GM20431 (cell line): ENCODE results near the gene LUC7L.
"Not testable (repeated sequence)": the region's sequence is repeated elsewhere in the genome, so short reads cannot be mapped to it uniquely, and the experiment has no call there.

Experiments used
- in situ Hi-C: fragments of 300-500 bp; cut with MseI, MboI; formaldehyde crosslinking; loops from one replicate; pipeline ENCODE4 v1.15.0; 2020; ENCODE audit warnings: low sequenced_read_pairs; ENCODE audit not compliant: unreplicated experiment

Gene LUC7L

GRCh38 chr16:264440-264951, 35.2 kb upstream of the LUC7L start:
- in situ Hi-C loops: no loop called here

- in situ Hi-C loops: no loop called here
Observed at GRCh38 chr16:263944-264343, 34.7 kb upstream of the LUC7L start.

- in situ Hi-C loops: no loop called here
Observed at GRCh38 chr16:263182-263774, 34.0 kb upstream of the LUC7L start.

GRCh38 chr16:262121-262745, 33.0 kb upstream of the LUC7L start:
- in situ Hi-C loops: no loop called here

GRCh38 chr16:261031-261691, 31.9 kb upstream of the LUC7L start:
- in situ Hi-C loops: no loop called here

GRCh38 chr16:260326-260725, 31.1 kb upstream of the LUC7L start:
- in situ Hi-C loops: no loop called here

- in situ Hi-C loops: no loop called here
Observed at GRCh38 chr16:259814-260253, 30.6 kb upstream of the LUC7L start.

- in situ Hi-C loops: no loop called here
Observed at GRCh38 chr16:259226-259625, 30.0 kb upstream of the LUC7L start.

- in situ Hi-C loops: not testable (repeated sequence)
Observed at GRCh38 chr16:258091-258490, 28.8 kb upstream of the LUC7L start.

GRCh38 chr16:255183-255582, 25.9 kb upstream of the LUC7L start:
- in situ Hi-C loops: no loop called here

- in situ Hi-C loops: no loop called here
Observed at GRCh38 chr16:254461-254860, 25.2 kb upstream of the LUC7L start.

- in situ Hi-C loops: no loop called here
Observed at GRCh38 chr16:253833-254232, 24.6 kb upstream of the LUC7L start.

GRCh38 chr16:252366-253337, 23.4 kb upstream of the LUC7L start:
- in situ Hi-C loops: no loop called here

- in situ Hi-C loops: no loop called here
Observed at GRCh38 chr16:249431-249830, 20.2 kb upstream of the LUC7L start.

- in situ Hi-C loops: no loop called here
Observed at GRCh38 chr16:247027-247426, 17.8 kb upstream of the LUC7L start.

GRCh38 chr16:245105-245504, 15.9 kb upstream of the LUC7L start:
- in situ Hi-C loops: no loop called here

GRCh38 chr16:243348-243747, 14.1 kb upstream of the LUC7L start:
- in situ Hi-C loops: no loop called here

GRCh38 chr16:242281-242680, 13.0 kb upstream of the LUC7L start:
- in situ Hi-C loops: no loop called here

- in situ Hi-C loops: no loop called here
Observed at GRCh38 chr16:240559-240958, 11.3 kb upstream of the LUC7L start.

GRCh38 chr16:239948-240277, 10.7 kb upstream of the LUC7L start:
- in situ Hi-C loops: no loop called here
